ENCODE data around the gene ACTN1. TPM values are rescaled to one million over a fixed set of nuclear protein-coding genes. Genes with fewer than 3 reads are reported as not detected.

Gene ACTN1
- total RNA-seq, 2 donors from 2014 or later, result 170 to 316 TPM

- DNase-seq (ENCODE audit: low spot score), result no peak
- TF ChIP-seq CTCF (IDR thresholded peaks at IDR 0.05), result no peak
- Histone ChIP-seq H3K9me3 (no peaks in the 10 kb centered on the region), H3K36me3 (peaks cover 13% of the 10 kb centered on the region), H3K27ac (peak overlapping the region; percentile 72 to 92), H3K4me1 (peaks cover 0 to 100% of the 10 kb centered on the region in 2 donors), H3K27me3 (no peaks in the 10 kb centered on the region), H3K4me3 (no peak overlapping the region)
Observed at GRCh38 chr14:68952531-68953195, 26.4 kb downstream of the ACTN1 start.

DNA sequence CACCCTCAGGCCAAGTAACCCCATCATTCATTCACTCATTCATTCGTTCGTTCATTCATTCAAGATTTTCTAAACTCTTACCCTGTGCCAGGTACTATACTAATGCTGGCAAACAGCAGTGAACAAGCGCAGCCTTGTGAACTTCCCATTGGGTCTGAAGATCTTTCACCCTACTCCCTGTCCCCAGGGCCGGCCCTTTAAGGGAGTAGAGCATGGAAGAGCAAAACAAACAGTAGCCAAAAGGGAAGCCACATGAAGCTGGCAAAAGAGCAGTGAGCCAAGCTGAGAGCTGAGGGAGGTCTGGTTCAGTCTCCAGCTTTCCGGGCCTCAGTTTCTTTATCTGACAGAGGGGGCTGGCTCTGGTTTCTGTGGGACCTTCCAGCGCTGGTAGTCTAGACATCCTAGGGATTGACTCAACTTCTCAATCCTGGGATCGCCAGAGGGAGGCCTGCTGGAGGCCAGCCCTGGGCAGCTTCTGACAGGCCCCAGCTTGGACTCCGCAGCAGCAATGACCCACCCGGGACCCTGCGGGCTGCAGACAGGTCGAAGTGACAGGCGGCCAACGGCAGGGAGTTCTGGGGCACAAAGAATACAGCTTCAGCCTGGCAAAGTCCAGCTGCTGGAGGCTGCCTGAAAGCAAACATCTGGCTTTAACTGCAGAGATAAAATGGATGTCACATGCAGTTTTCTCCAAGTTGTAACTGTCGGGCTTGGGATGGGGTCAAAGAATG lies 27.1 kb downstream of the ACTN1 start:
- Histone ChIP-seq H3K36me3 (peaks cover 6% of the 10 kb centered on the region), H3K9me3 (no peaks in the 10 kb centered on the region), H3K4me1 (peaks cover 0 to 100% of the 10 kb centered on the region in 2 donors), H3K27ac (peak overlapping the region; percentile 72 to 92), H3K27me3 (no peaks in the 10 kb centered on the region), H3K4me3 (no peak overlapping the region)
- no peak for DNase-seq (ENCODE audit: low spot score)
- no peak for TF ChIP-seq CTCF (IDR thresholded peaks at IDR 0.05)

GRCh38 chr14:68951035-68951797 lies 27.9 kb downstream of the ACTN1 start:
- no peak for TF ChIP-seq CTCF (IDR thresholded peaks at IDR 0.05)
- H3K4me1 ChIP-seq, result peaks cover 0 to 100% of the 10 kb centered on the region in 2 donors

DNA sequence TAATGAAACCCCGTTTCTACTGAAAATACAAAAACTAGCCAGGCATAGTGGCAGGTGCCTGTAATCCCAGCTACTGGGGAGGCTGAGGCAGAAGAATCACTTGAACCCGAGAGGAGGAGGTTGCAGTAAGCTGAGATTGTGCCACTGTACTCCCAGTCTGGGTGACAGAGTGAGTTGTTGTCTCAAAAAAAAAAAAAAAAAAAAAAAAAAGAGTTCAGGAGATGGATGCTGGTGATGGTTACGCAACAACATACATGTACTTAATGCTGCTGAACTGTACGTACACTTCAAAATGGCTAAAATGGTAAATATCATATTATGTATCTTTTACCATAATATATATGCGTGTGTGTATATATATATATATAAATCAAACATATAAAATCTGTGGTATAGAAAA lies 29.0 kb downstream of the ACTN1 start:
- H3K27me3 ChIP-seq, result no peaks in the 10 kb centered on the region
- peak overlapping the region; percentile 72 to 92 for H3K27ac ChIP-seq
- no peak for TF ChIP-seq CTCF (IDR thresholded peaks at IDR 0.05)
- DNase-seq (ENCODE audit: low spot score), result no peak
- H3K9me3 ChIP-seq, result no peaks in the 10 kb centered on the region
- H3K4me1 ChIP-seq, result peaks cover 0 to 100% of the 10 kb centered on the region in 2 donors
- H3K4me3 ChIP-seq, result no peak overlapping the region
- H3K36me3 ChIP-seq, result no peaks in the 10 kb centered on the region

More at GRCh38 chr14:68951035-68951797, 27.9 kb downstream of the ACTN1 start:
- H3K27ac ChIP-seq, result peak overlapping the region; percentile 72 to 92
- no peaks in the 10 kb centered on the region for H3K9me3 ChIP-seq
- no peak overlapping the region for H3K4me3 ChIP-seq
- DNase-seq (ENCODE audit: low spot score), result peak; percentile 98
- H3K27me3 ChIP-seq, result no peaks in the 10 kb centered on the region
- H3K36me3 ChIP-seq, result no peaks in the 10 kb centered on the region

GRCh38 chr14:68949601-68949965 lies 29.5 kb downstream of the ACTN1 start:
- no peaks in the 10 kb centered on the region for H3K9me3 ChIP-seq
- no peak for DNase-seq (ENCODE audit: low spot score)
- H3K27me3 ChIP-seq, result no peaks in the 10 kb centered on the region
- peak overlapping the region; percentile 72 to 92 for H3K27ac ChIP-seq
- no peak overlapping the region for H3K4me3 ChIP-seq
- no peak for TF ChIP-seq CTCF (IDR thresholded peaks at IDR 0.05)
- H3K36me3 ChIP-seq, result no peaks in the 10 kb centered on the region
- H3K4me1 ChIP-seq, result peaks cover 0 to 100% of the 10 kb centered on the region in 2 donors
